Smooth muscle cell (in vitro differentiated cells): ENCODE data around the gene AHSG. TPM values are rescaled to one million over a fixed set of nuclear protein-coding genes. Genes with fewer than 3 reads are reported as not detected.

Source experiments
- DNase-seq: peaks from one replicate; lab custom pipeline; 2025; ENCODE audit not compliant: unreplicated experiment; lab: John Stamatoyannopoulos, UW
- H2AFZ ChIP-seq: fragments of 200-600 bp; sonication (generic); 2 replicates; pipeline ENCODE4 v1.6.0; 2016; ENCODE audit warnings: antibody characterized with exemption, low read depth, mild to moderate bottlenecking
- H3F3A ChIP-seq: fragments of 200-600 bp; sonication (generic); 2 replicates; pipeline ENCODE4 v1.6.0; 2017; ENCODE audit warnings: antibody characterized with exemption, low read depth
- H3K27ac ChIP-seq: fragments of 200-600 bp; sonication (generic); 2 replicates; pipeline ENCODE4 v1.5.1; 2016; ENCODE audit warnings: low read depth, mild to moderate bottlenecking
- H3K27me3 ChIP-seq: fragments of 200-600 bp; sonication (generic); 2 replicates; pipeline ENCODE4 v1.6.1; 2016; ENCODE audit warnings: low read depth, mild to moderate bottlenecking
- H3K36me3 ChIP-seq: fragments of 200-600 bp; sonication (generic); 2 replicates; pipeline ENCODE4 v1.5.1; 2016; ENCODE audit warnings: low read depth
- H3K4me1 ChIP-seq: fragments of 200-600 bp; sonication (generic); 2 replicates; pipeline ENCODE4 v1.5.1; 2016; ENCODE audit warnings: low read depth
- H3K4me2 ChIP-seq: fragments of 200-600 bp; sonication (generic); 2 replicates; pipeline ENCODE4 v1.6.0; 2016; ENCODE audit warnings: mild to moderate bottlenecking
- H3K4me3 ChIP-seq: fragments of 200-600 bp; sonication (generic); 2 replicates; pipeline ENCODE4 v1.5.1; 2016; ENCODE audit warnings: mild to moderate bottlenecking
- H3K79me2 ChIP-seq: fragments of 200-600 bp; sonication (generic); 2 replicates; pipeline ENCODE4 v1.6.0; 2016; ENCODE audit warnings: low read depth, mild to moderate bottlenecking
- H3K9ac ChIP-seq: fragments of 200-600 bp; sonication (generic); 2 replicates; pipeline ENCODE4 v1.6.0; 2016; ENCODE audit warnings: low read depth
- H3K9me3 ChIP-seq: fragments of 200-600 bp; sonication (generic); replicated peaks from 2 replicates; pipeline ENCODE4 v1.5.1; 2016; ENCODE audit warnings: low read depth
- H4K20me1 ChIP-seq: fragments of 200-600 bp; sonication (generic); 2 replicates; pipeline ENCODE4 v1.6.0; 2016; ENCODE audit warnings: low read depth
- CTCF ChIP-seq: fragments of 200-600 bp; sonication (generic); IDR thresholded peaks from 2 replicates; pipeline ENCODE4 v1.5.1; 2017; ENCODE audit warnings: borderline replicate concordance, mild to moderate bottlenecking, antibody characterized with exemption; ENCODE audit not compliant: insufficient read depth, poor library complexity, severe bottlenecking
- WGBS: methylation state at CpG from one replicate; pipeline ENCODE4 v1.1.7; 2016; ENCODE audit warnings: low lambda C conversion rate; 5-methylcytosine and 5-hydroxymethylcytosine counted together
- polyA plus RNA-seq: library from polyadenylated mRNA; unstranded; fragments of >200 nt; fragmentation: Nextera tagmentation; extraction: Ambion mirVana; gene quantifications from 2 replicates; pipeline ENCODE4 v1.2.1, GENCODE V29; 2016
- total RNA-seq: library from RNA; depleted of rRNA; stranded (reverse); fragments of >200 nt; gene quantifications from 2 replicates; pipeline ENCODE4 v1.2.3, GENCODE V29; 2014

The AHSG gene
- total and polyA plus RNA-seq, 2 experiments from 2014 or later, result 0.16 to 0.18 TPM

DNA sequence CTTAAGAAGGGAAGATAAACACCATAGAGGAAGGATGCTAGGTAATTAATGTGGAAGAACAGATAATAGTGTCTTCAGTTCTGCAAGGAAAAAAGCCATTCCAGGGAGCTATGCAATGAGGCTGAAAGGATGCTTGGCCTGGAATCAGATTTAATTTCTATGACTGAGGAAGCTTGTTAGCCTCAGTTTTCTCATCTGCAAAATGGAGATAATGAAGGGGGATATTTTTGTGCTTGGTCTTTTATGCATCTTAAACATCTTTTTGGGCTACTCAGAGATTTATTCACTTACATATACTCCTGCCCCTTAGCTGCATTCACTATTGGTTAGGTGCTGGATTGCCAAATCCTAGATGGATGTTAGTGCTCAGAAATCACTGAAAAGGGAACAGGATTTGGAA is 25.7 kb upstream of the AHSG start:
- Histone ChIP-seq H3K36me3 (peaks cover 25% of the 10 kb centered on the region), H4K20me1 (no peaks in the 10 kb centered on the region), H3F3A (peaks cover 3% of the 10 kb centered on the region), H2AFZ (no peak overlapping the region), H3K4me3 (no peak overlapping the region), H3K9ac (no peak overlapping the region), H3K27ac (no peak overlapping the region), H3K4me1 (no peaks in the 10 kb centered on the region), H3K4me2 (no peak overlapping the region), H3K27me3 (no peaks in the 10 kb centered on the region), H3K79me2 (no peaks in the 10 kb centered on the region), H3K9me3 (no peaks in the 10 kb centered on the region)
- TF ChIP-seq CTCF, result no peak
- no peak for DNase-seq

DNA sequence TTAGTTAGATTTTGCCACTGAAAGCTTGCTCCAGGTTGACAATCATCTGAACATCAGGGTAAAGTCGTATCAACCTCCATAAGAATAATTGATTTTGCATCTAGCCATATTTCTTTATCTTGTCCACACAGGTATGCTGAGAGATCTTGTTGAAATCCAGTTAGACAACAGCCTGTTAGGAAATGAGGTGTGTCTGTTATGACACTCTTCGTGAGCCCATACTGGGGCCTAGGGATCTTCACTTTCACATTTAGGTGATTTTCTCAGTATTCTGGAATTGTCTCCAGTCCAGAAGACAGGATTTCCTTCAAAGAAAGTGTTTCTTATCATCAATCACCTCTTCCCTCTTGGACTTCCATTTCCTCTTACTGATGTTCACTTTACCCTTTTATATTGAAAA is 24.2 kb upstream of the AHSG start:
- Histone ChIP-seq H3K36me3 (peaks cover 14% of the 10 kb centered on the region), H3K4me2 (peak overlapping the region; percentile 35), H3K4me1 (no peaks in the 10 kb centered on the region), H3F3A (no peaks in the 10 kb centered on the region), H3K9ac (peak overlapping the region; percentile 5), H3K79me2 (no peaks in the 10 kb centered on the region), H4K20me1 (no peaks in the 10 kb centered on the region), H2AFZ (no peak overlapping the region), H3K4me3 (no peak overlapping the region), H3K9me3 (no peaks in the 10 kb centered on the region), H3K27ac (peak overlapping the region; percentile 77), H3K27me3 (no peaks in the 10 kb centered on the region)
- WGBS, result 64% methylated on average over 2 of the region's 2 CpGs
- no peak for DNase-seq
- TF ChIP-seq CTCF, result no peak

DNA sequence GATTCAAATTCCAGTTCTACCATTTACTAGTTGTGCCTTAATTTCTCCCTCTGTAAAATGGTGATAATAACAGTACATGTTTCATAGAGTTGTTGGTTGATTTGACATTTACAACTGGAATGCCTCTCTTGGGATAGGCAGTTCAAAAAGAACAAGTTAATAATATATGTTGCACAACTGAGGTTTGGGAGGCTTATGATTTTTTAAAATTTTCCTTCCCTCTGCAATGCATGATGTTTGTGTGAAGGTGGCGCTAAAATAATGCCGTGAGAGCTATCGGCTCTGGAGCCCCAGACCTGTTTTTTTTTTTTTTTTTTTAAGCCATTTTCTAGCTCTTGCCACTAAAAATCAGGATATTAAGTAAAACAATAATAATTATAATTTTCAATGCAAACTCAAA is 23.7 kb upstream of the AHSG start:
- Histone ChIP-seq H3K4me3 (no peak overlapping the region), H3K36me3 (peaks cover 9% of the 10 kb centered on the region), H3F3A (no peaks in the 10 kb centered on the region), H3K4me2 (peak overlapping the region; percentile 35), H4K20me1 (no peaks in the 10 kb centered on the region), H3K9ac (peak overlapping the region; percentile 5), H3K4me1 (no peaks in the 10 kb centered on the region), H3K79me2 (no peaks in the 10 kb centered on the region), H2AFZ (no peak overlapping the region), H3K27ac (peak overlapping the region; percentile 77), H3K27me3 (no peaks in the 10 kb centered on the region), H3K9me3 (no peaks in the 10 kb centered on the region)
- 62% methylated on average over 3 of the region's 3 CpGs for WGBS
- peak; percentile 21 for TF ChIP-seq CTCF
- no peak for DNase-seq

- H3K27ac ChIP-seq, result no peak overlapping the region
- no peak for DNase-seq
- H3F3A ChIP-seq, result no peaks in the 10 kb centered on the region
Measured at GRCh38 chr3:186589856-186590579, 22.8 kb upstream of the AHSG start.

More at GRCh38 chr3:186589856-186590579, 22.8 kb upstream of the AHSG start:
- Histone ChIP-seq H3K79me2 (no peaks in the 10 kb centered on the region), H3K36me3 (peaks cover 7% of the 10 kb centered on the region), H3K9ac (no peak overlapping the region), H3K4me1 (no peaks in the 10 kb centered on the region), H3K4me2 (no peak overlapping the region), H4K20me1 (no peaks in the 10 kb centered on the region), H3K9me3 (no peaks in the 10 kb centered on the region), H3K27me3 (no peaks in the 10 kb centered on the region), H2AFZ (no peak overlapping the region), H3K4me3 (no peak overlapping the region)
- no peak for TF ChIP-seq CTCF
- WGBS, result 76% methylated on average over 5 of the region's 5 CpGs
